GM21529 (cell line): ENCODE data around the gene TXNRD3.
"Not testable (repeated sequence)": the region's sequence is repeated elsewhere in the genome, so short reads cannot be mapped to it uniquely, and the experiment has no call there.

Experiments
- ATAC-seq: cut with Tn5 transposase; IDR thresholded peaks from one replicate; pipeline ENCODE4 v1.9.1; 2021; ENCODE audit not compliant: unreplicated experiment

Gene TXNRD3

GRCh38 chr3:126649556-126650092, 5.3 kb downstream of the TXNRD3 start:
- ATAC-seq = no peak

- ATAC-seq = no peak
These were observed 8.2 kb downstream of the TXNRD3 start for GRCh38 chr3:126646674-126647073.

GRCh38 chr3:126644615-126645014, 10.3 kb downstream of the TXNRD3 start:
- ATAC-seq = no peak

DNA sequence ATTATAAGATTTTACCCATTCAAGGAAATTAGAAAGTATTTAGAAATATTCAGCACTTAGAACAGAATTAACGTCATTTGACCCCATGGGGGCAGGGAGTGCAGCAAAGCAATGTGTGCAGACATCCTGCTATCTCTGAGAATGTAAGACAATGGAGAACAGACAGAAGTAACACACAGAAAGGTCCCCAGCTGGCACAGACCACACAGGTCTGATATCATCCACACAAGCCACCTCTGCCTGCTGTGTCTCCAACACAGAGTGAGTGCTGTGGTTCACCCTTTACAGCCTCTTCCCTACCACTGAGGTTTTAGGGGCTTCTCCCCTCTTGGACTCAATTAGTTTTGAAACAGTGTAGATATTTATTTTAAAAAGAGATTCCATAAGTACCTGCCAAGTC, 16.1 kb downstream of the TXNRD3 start:
- no peak for ATAC-seq

DNA sequence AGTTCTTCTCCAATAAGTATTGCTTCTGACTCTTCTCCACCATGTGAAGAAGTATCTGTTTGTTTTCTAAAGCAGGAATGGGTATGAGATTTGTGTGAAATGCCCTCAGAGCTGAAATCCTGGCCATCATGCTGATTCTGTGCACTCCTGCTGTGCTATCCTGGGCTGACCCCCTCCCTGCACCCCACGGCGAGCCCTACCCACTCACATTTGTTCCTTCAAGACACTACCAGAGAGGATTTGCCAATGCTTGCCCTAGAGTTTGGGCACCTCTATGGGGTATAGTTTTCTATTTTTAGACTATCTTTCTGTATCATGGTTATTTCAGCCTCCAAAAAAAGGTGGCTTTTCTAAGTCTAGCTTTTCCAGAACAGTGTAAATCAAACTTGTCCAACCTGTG, 18.5 kb downstream of the TXNRD3 start:
- ATAC-seq = no peak

GRCh38 chr3:126634803-126635202, 20.1 kb downstream of the TXNRD3 start:
- ATAC-seq = no peak

- no peak for ATAC-seq
These were observed 24.9 kb downstream of the TXNRD3 start for GRCh38 chr3:126630020-126630419.

GRCh38 chr3:126625735-126626134, 29.2 kb downstream of the TXNRD3 start:
- ATAC-seq = not testable (repeated sequence)

DNA sequence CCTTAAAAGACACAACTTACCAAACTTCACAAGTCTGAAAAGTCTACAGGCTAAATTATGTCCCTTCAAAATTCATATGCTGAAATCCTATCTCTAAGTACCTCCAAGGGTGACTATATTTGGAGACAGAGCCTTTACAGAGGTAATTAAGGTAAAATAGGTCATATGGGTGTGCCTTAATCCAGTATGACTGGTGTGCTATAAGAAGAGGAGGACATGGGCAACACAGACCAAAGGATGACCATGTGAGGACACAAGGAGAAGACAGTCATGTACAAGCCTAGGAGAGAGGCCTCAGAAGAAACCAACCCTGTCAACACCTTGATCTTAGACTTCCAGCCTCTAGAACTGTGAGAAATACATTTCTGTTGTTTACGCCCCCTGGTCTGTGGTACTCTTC, 32.2 kb downstream of the TXNRD3 start:
- ATAC-seq = no peak

DNA sequence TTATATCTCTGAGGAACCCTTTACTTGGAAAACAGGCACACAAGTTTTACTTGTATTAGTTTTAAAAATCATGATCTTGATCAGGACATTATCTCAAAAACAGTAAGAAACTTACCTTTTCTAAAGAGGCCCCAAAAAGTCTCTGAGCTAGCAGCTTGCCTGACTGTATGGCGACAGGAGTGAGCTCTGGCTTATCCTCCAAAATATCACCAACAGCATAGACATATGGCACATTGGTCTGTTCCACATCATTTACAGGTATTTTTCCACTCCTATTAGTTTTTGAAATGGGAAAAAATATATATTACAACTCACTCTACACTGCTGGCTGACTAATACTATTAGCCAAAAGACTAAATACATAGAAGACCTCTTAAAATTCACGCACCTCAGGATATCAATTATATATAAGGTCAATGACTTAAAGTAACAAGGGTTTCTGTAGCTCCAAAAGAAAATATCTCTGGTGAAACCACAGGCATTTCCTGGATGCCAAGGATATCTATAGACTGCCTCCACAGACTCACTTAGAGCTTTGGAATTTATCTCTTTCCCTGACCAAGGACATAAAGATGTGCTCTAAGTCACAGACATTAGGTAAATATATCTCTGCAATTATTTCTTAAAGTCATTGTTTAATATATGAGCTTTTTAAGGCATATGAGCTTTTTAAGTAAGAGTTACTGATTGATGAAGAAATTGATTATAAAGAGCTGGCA, 33.1 kb downstream of the TXNRD3 start:
- ATAC-seq = no peak

- ATAC-seq = no peak
These were observed 33.8 kb downstream of the TXNRD3 start for GRCh38 chr3:126621171-126621570.

DNA sequence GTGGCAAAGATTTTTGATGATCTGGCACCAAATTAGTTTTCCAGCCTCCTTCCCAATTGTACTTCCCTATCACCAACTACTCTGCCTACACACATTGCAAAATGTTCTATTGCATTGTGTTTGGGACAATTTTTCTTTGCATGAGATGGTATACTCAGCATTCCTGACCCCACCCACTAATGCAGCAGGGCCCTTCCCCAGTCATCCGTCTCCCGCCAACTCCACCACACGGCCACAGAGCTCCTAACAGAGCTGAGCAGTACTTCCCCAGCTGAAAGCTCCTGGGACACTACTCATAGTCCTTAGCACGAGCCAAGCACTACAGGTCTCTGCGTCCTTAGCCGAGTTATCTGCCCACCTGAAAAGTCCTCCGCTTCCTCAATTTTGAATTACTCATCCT, 34.2 kb downstream of the TXNRD3 start:
- ATAC-seq = no peak

DNA sequence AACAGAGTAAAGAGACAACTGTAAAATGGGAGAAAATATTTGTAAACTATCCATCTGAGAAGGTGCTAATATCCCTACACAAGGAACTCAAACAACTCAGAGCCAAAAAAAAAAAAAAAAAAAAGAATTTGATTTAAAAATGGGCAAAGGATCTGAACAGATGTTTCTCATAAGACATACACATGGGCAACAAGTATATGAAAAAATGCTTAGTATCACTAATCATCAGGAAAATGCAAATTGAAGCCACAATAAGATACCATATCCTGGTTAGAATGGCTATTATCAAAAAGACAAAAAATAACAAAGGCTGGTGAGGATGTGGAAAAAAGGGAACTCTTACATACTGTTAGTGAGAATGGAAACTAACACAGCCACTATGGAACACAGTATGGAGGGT, 36.2 kb downstream of the TXNRD3 start:
- ATAC-seq = no peak

GRCh38 chr3:126618021-126618420, 36.9 kb downstream of the TXNRD3 start:
- no peak for ATAC-seq

DNA sequence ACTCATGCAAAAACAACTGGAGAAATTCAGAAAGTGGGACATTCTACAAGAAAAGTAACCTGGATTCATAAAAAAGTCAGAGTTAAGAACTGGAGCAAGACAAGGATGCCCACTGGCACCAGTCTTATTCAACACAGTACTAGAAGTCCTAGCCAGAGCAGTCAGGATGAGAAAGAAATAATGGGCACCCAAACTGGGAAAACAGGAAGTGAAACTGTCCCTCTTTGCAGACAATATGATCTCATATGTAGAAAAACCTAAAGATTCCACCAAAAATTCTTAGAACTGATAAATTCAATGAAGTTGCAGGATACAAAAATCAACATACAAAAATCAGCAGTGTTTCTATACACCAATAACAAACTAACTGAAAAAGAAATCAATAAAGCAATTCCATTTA, 37.4 kb downstream of the TXNRD3 start:
- no peak for ATAC-seq

DNA sequence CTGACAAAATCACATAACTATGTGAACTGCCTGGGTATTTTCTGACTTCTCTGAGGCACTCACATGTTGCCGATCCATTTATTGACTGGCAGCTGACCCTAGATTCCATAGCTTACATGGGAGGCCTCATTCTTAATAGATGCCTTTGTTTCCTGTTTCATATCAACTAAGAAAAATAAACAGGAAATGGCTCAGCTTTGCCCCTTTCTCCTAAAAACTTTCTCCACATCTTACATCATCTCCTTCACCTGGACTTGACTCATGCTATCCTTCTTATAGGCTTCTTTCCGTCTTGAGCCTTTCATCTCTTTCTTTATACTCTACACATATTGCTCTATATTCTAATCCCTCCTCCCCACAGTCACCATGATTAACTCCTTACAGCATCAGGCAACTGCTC, 38.0 kb downstream of the TXNRD3 start:
- no peak for ATAC-seq

DNA sequence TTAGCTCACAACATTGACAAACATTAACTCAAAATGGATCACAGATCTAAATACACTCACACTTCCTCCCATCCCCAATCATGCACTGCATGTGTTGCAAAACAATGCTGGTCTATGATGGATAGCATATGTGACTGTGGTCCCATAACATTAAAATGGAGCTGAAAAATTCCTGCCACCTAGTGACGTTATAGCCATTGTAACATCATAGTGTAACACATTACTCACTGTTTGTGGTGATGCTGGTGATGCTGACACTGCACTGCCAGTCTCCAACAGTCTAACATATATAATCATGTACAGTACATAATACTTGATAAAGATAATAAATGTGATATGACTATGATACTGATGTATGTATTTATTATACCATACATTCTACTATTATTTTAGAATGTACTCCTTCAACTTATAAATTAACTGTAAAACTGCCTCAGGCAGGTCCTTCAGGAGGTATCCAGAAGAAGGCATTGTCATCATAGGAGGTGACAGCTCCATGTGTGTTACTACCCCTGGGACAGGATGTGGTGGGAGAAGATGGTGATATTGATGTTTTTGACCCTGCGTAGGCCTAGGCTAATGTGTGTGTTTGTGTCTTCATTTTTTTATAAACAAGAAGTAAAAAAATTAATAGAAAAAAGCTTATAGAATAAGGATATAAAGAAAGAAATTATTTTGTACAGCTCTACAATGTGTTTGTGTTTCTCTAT, 41.3 kb downstream of the TXNRD3 start:
- no peak for ATAC-seq

- ATAC-seq = no peak
These were observed 42.3 kb downstream of the TXNRD3 start for GRCh38 chr3:126612479-126613205.

GRCh38 chr3:126609909-126610308, 45.0 kb downstream of the TXNRD3 start:
- ATAC-seq = no peak

DNA sequence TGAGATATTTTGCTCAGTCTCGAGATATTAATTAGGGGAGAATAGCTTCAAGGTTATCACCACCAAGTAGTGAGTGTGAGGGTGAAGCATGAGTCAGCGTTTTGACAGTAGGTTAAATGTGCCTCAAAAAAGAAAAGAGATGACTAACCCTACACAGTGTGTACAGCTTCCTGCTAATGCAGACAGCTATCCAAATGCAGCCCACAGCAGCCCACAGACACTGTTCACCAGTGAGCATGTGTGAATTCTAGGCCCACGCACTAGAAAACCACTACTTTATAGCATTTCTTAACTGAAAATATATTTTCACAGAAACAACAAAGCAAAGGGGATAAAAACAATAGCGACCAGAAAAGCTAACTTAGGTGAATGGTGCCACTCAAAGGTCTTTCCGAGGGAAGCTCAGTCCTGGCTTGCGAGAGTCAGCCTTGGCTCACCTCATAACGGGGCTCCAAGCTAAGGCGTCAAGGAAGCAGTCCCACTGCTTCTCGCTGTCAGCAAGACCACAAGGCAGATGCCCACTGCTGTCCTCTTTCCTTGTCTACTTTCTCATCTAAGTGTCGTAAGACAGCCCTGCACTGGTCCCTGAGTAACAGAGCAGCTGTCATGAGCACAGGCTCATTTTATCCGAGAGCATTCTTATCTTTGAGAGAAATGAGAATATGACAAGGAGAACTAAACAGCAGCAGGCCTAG, 47.6 kb downstream of the TXNRD3 start:
- ATAC-seq = no peak

DNA sequence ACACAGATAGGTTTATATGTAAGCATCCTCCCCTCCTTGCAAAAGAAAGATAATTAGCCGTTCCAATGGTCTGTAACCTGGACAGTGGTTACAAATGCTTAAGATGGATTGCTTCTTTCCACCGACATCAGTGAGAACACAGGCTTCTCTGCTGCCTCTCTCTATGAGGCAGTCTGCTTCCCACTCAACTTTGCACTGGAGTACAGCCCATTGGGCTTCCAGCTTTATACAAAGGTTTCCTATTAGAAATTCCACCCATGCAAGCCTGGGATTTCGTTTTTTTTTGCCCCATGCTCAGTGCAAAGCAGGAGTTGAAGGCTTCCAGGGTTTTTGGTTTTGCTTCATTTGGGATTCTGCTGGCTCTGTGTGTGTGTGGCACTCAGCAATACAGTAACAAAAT, 48.9 kb downstream of the TXNRD3 start:
- no peak for ATAC-seq
